ENCODE data around the gene AURKAIP1. TPM values are rescaled to one million over a fixed set of nuclear protein-coding genes. Genes with fewer than 3 reads are reported as not detected.

The AURKAIP1 gene
- polyA plus RNA-seq, 1 of the 3 experiments (the other 2 are of a cell fraction): 214 TPM

DNA sequence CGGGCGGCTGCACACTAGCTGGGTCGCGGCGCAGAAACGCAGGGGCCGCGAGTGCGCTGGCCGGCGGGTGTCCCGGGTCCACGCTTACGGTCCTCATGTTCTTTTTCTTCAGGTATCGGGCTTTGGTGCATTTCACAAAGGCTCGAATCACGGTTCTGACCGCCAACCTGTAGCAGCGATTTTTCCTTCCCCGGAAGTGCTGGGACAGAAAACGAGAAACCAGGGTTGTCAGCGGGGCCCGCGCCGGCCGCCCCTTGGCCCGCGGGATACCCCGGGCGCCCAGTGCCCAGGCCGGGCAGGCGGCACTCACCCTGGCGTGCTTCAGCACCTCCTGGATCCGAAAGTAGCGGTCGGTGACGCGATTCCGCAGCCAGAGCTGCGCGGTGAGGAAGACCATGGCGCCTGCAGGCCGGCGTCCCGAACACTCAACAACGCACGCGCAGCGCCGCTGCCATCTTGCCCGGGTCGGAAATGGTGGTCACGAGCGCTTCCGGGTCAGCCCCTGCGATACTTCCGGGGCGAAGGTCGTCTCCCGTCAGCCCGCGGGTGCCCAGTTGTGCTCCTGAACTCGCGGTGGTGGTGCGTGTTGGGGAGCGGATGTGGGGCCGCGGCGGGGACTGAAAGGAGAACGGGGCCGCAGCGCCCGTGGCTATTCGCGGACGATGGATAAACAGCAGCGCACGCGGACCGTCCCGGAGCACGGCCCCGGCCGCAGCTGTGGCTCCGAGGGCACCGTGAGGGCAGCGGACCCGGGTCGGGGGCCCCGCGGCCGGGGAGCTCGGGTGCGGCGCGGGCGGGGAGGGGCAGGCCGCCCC is 32.0 kb upstream of the AURKAIP1 start, which contains the start of gene MRPL20 (continued):
- TF ChIP-seq, protein P1, sequence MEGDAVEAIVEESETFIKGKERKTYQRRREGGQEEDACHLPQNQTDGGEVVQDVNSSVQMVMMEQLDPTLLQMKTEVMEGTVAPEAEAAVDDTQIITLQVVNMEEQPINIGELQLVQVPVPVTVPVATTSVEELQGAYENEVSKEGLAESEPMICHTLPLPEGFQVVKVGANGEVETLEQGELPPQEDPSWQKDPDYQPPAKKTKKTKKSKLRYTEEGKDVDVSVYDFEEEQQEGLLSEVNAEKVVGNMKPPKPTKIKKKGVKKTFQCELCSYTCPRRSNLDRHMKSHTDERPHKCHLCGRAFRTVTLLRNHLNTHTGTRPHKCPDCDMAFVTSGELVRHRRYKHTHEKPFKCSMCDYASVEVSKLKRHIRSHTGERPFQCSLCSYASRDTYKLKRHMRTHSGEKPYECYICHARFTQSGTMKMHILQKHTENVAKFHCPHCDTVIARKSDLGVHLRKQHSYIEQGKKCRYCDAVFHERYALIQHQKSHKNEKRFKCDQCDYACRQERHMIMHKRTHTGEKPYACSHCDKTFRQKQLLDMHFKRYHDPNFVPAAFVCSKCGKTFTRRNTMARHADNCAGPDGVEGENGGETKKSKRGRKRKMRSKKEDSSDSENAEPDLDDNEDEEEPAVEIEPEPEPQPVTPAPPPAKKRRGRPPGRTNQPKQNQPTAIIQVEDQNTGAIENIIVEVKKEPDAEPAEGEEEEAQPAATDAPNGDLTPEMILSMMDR (IDR thresholded peaks at IDR 0.05): no peak
- TF ChIP-seq SIN3A (IDR thresholded peaks at IDR 0.05; ENCODE audit: borderline replicate concordance, low read depth, low read length) (peak; percentile 74; the same call in 1 of the 2 replicates), MXI1 (IDR thresholded peaks at IDR 0.05; ENCODE audit: low read depth, low read length) (peak; percentile 81), TEAD4 (IDR thresholded peaks at IDR 0.05; ENCODE audit: borderline replicate concordance, insufficient read depth) (0 out of 2 replicates have a peak, but pooled peaks have one; percentile 35), EZH2phosphoT487 (IDR thresholded peaks at IDR 0.05; ENCODE audit: borderline replicate concordance, low read depth) (no peak), GABPA (IDR thresholded peaks at IDR 0.05; ENCODE audit: low read depth) (peak; percentile 98), YY1 (IDR thresholded peaks at IDR 0.05; ENCODE audit: low read depth) (peak; percentile 93; the same call in 1 of the 2 replicates), EP300 (IDR thresholded peaks at IDR 0.05; ENCODE audit: borderline replicate concordance in 1 of 2, low read depth in 1 of 2, low read length in 1 of 2) (no peak), FOXM1 (IDR thresholded peaks at IDR 0.05; ENCODE audit: low read depth) (no peak), FOSL2 (IDR thresholded peaks at IDR 0.05; ENCODE audit: borderline replicate concordance, low read depth) (no peak), RFX5 (IDR thresholded peaks at IDR 0.05; ENCODE audit: low read length) (no peak), RCOR1 (IDR thresholded peaks at IDR 0.05; ENCODE audit: low read length) (no peak), MEF2A (IDR thresholded peaks at IDR 0.05; ENCODE audit: borderline replicate concordance, low read depth) (no peak), CHD2 (IDR thresholded peaks at IDR 0.05; ENCODE audit: low read length, partially characterized antibody) (peak; percentile 97)
- TF ChIP-seq, protein P2, sequence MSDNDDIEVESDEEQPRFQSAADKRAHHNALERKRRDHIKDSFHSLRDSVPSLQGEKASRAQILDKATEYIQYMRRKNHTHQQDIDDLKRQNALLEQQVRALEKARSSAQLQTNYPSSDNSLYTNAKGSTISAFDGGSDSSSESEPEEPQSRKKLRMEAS (IDR thresholded peaks at IDR 0.05; ENCODE audit: low read depth): peak; percentile 93
- TF ChIP-seq, protein P3, sequence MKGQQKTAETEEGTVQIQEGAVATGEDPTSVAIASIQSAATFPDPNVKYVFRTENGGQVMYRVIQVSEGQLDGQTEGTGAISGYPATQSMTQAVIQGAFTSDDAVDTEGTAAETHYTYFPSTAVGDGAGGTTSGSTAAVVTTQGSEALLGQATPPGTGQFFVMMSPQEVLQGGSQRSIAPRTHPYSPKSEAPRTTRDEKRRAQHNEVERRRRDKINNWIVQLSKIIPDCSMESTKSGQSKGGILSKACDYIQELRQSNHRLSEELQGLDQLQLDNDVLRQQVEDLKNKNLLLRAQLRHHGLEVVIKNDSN (IDR thresholded peaks at IDR 0.05; ENCODE audit: borderline replicate concordance, low read depth): no peak
- TF ChIP-seq, protein P4, sequence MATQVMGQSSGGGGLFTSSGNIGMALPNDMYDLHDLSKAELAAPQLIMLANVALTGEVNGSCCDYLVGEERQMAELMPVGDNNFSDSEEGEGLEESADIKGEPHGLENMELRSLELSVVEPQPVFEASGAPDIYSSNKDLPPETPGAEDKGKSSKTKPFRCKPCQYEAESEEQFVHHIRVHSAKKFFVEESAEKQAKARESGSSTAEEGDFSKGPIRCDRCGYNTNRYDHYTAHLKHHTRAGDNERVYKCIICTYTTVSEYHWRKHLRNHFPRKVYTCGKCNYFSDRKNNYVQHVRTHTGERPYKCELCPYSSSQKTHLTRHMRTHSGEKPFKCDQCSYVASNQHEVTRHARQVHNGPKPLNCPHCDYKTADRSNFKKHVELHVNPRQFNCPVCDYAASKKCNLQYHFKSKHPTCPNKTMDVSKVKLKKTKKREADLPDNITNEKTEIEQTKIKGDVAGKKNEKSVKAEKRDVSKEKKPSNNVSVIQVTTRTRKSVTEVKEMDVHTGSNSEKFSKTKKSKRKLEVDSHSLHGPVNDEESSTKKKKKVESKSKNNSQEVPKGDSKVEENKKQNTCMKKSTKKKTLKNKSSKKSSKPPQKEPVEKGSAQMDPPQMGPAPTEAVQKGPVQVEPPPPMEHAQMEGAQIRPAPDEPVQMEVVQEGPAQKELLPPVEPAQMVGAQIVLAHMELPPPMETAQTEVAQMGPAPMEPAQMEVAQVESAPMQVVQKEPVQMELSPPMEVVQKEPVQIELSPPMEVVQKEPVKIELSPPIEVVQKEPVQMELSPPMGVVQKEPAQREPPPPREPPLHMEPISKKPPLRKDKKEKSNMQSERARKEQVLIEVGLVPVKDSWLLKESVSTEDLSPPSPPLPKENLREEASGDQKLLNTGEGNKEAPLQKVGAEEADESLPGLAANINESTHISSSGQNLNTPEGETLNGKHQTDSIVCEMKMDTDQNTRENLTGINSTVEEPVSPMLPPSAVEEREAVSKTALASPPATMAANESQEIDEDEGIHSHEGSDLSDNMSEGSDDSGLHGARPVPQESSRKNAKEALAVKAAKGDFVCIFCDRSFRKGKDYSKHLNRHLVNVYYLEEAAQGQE (IDR thresholded peaks at IDR 0.05; ENCODE audit: low read depth, low read length): peak; percentile 43; the same call in 1 of the 2 replicates
- TF ChIP-seq, protein P5, sequence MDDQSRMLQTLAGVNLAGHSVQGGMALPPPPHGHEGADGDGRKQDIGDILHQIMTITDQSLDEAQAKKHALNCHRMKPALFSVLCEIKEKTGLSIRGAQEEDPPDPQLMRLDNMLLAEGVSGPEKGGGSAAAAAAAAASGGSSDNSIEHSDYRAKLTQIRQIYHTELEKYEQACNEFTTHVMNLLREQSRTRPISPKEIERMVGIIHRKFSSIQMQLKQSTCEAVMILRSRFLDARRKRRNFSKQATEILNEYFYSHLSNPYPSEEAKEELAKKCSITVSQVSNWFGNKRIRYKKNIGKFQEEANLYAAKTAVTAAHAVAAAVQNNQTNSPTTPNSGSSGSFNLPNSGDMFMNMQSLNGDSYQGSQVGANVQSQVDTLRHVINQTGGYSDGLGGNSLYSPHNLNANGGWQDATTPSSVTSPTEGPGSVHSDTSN (IDR thresholded peaks at IDR 0.05): peak; percentile 21; the same call in 1 of the 2 replicates
- TF ChIP-seq, protein P6, sequence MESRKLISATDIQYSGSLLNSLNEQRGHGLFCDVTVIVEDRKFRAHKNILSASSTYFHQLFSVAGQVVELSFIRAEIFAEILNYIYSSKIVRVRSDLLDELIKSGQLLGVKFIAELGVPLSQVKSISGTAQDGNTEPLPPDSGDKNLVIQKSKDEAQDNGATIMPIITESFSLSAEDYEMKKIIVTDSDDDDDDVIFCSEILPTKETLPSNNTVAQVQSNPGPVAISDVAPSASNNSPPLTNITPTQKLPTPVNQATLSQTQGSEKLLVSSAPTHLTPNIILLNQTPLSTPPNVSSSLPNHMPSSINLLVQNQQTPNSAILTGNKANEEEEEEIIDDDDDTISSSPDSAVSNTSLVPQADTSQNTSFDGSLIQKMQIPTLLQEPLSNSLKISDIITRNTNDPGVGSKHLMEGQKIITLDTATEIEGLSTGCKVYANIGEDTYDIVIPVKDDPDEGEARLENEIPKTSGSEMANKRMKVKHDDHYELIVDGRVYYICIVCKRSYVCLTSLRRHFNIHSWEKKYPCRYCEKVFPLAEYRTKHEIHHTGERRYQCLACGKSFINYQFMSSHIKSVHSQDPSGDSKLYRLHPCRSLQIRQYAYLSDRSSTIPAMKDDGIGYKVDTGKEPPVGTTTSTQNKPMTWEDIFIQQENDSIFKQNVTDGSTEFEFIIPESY (IDR thresholded peaks at IDR 0.05; ENCODE audit: borderline replicate concordance, low read depth): peak; percentile 81; the same call in 1 of the 2 replicates
- TF ChIP-seq, protein P7, sequence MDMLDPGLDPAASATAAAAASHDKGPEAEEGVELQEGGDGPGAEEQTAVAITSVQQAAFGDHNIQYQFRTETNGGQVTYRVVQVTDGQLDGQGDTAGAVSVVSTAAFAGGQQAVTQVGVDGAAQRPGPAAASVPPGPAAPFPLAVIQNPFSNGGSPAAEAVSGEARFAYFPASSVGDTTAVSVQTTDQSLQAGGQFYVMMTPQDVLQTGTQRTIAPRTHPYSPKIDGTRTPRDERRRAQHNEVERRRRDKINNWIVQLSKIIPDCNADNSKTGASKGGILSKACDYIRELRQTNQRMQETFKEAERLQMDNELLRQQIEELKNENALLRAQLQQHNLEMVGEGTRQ (IDR thresholded peaks at IDR 0.05; ENCODE audit: borderline replicate concordance, low read depth, low read length): no peak
